HG03045 (cell line): ENCODE measurements around the gene MRPS34.
"Not testable (repeated sequence)": the region's sequence is repeated elsewhere in the genome, so short reads cannot be mapped to it uniquely, and the experiment has no call there.

Source experiments
- ATAC-seq: cut with Tn5 transposase; IDR thresholded peaks from one replicate; pipeline ENCODE4 v1.9.1; 2021; ENCODE audit warnings: mild to moderate bottlenecking, moderate library complexity; ENCODE audit not compliant: unreplicated experiment

Gene MRPS34

DNA sequence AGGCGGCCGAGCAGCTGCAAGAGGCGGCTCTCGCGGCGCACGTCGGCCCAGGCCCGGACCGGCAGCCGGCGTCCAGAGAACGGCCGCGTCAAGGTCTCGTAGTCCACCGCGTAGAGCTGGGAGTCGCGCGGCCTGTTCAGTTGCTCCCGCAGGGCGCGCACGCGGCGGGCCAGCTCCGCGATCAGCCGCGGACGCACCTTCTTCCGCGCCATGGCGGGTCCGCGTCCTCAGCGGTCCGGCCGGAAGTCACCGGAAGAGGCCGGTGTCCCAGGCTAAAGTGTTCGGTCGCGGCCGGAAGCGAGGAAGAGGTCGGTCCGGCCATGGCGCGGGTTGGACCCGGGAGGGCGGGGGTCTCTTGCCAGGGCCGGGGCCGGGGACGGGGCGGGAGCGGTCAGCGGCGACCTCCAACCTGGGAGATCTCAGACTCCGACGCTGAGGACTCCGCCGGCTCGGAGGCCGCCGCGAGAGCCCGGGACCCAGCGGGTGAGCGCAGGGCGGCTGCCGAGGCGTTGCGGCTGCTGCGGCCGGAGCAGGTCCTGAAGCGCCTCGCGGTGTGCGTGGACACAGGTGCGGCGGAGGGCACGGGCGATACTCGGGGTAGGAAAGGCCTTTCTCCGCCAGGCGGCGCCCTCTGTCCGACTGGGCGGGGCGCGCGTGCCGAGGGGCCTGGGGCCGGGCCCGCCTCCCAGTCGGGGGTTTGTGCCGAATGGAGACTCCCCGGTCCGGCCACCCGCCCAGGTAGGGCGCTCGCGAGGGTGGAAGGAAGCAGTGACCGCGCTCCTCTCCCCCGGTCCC, at the start of gene MRPS34:
Gene MRPS34, minus strand, starts transcription at position 227 of the 795 bp plus-strand sequence. Its CDS starts 15 bp downstream, at position 212.
- peak; percentile 34 for ATAC-seq

- no peak for ATAC-seq
These were observed 49.1 kb upstream of the MRPS34 start for GRCh38 chr16:1821861-1822611.

- no peak for ATAC-seq
These were observed 48.0 kb upstream of the MRPS34 start for GRCh38 chr16:1820946-1821290.

- no peak for ATAC-seq
These were observed 47.4 kb upstream of the MRPS34 start for GRCh38 chr16:1820096-1820945.

GRCh38 chr16:1819611-1820010, 46.7 kb upstream of the MRPS34 start:
- no peak for ATAC-seq

DNA sequence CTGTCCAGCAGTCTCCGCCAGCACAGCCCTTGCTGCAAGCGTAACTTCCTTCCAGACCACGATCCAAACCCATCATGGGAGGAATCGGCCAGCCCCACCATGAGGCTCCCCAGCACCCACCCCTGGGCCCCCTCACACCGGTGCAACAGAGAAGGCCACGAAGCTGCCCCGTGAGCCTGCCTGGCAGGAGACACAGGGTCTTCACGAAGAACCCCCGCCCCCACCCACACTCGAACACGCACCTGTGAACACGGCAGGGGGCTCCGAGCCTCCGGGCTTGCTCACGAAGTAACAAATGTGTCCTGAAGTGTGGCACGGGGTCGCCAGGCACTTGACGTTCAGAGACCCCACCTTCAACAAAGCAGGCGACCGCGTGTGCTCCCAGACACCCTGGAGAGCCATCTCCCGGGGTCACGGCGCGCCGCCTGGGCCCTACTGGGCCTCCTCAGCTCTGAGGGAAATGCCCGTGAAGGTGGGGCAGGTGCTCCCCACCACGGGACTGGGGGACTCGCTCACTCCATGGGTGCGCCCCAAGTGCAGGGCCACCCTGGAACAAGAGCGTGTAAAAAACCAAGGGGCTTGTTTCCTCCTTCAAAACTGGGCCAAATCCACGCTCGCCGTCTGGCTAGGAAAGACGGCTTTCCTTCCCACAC, 46.1 kb upstream of the MRPS34 start:
- ATAC-seq, result no peak

- ATAC-seq, result no peak
These were observed 45.4 kb upstream of the MRPS34 start for GRCh38 chr16:1818204-1818872.

DNA sequence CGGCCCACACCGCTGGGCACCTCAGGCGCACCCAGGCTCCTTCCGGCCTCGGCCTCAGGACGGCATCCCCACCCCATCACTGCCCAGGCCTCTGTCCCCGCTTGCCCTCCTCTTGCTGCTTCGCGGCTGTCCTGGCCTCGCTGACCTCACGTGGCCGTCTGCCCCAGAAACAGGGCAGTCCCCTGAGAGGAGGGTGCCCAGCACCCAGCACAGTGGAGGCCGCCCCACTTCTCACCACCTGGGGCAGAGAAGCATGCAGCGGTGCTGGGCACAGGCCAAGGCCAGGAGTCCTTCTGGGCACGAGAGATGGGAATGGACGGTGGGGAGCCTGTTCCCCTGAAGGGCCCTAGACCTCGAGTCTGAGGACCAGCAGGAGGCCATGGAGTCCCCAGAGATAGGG, 44.8 kb upstream of the MRPS34 start:
- ATAC-seq, result no peak

DNA sequence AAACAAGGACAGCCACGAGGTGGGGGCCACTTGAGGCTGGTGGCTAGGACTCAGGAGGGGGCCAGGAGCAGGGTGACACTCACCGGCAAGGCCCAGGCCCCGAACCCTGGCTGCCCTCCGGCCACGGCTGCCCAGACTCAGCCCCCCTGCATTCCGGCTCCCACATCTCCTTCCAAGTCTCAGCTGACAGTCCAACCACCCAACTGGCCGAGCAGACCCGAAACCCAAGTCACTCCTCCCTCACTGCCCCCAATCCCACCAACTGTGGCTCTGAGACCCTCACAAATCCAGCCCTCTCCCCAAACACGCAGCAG, 44.3 kb upstream of the MRPS34 start:
- no peak for ATAC-seq

DNA sequence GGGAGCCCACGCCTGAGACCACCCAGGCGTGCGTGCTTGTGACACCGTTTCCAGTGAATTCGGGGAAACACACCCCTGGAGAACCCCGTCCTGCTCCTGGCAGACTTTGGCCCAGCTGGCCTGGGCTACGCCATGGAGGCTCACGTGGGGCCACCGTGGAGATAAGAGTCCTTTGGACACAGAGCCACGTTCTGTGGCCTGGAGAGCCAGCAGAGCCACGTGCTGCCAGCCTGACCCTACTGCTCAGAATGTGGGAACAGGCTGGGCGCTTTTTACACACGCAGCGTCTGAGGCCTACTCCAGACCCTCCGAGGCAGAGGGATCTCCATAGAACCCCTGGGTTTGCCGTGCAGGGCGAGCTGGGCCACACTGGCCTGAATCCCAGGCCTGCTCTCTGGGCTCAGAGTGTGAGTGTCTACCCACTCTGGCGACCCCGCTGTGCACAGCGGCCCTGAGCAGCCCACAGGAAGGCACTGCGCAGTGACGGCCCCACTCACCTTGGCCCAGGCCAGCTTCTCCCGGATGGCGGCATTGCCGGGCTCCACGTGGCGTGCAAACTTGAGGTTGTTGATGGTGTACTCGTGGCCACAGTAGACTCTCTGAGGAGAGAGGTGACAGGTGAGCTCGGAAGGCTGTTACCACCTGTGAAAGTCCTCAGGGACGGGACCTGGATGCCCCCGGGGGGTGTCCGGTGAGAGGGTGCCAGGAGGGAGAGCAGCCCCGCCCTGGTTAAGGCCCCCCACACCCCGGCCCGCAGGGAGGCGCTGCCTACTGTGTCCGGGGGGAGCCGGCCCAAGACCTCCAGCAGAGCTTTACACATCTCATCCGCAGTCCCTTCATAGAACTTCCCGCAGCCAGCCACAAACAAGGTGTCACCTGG, 43.7 kb upstream of the MRPS34 start:
- no peak for ATAC-seq

GRCh38 chr16:1815461-1815860, 42.5 kb upstream of the MRPS34 start:
- no peak for ATAC-seq

DNA sequence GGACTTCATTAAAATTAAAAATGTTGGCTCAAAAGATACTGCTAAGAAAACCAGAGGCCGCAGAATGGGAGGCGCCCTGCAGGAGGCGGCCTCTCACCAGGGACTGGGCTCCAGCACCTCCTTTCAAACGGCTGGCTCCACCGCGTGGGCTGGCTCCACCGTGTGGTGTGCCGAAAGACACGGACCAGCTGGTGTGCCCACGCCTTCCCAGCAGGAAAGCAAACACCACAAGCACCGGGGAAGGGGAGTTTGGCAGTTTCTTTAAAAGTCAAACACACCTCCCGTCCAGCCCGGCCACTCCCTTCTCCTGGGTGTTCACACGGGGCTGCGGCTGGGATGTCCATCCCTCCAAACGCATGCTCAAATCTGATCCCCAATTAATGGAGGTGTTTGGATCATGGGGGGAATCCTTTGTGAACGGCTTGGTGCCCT, 39.8 kb upstream of the MRPS34 start:
- ATAC-seq, result no peak

DNA sequence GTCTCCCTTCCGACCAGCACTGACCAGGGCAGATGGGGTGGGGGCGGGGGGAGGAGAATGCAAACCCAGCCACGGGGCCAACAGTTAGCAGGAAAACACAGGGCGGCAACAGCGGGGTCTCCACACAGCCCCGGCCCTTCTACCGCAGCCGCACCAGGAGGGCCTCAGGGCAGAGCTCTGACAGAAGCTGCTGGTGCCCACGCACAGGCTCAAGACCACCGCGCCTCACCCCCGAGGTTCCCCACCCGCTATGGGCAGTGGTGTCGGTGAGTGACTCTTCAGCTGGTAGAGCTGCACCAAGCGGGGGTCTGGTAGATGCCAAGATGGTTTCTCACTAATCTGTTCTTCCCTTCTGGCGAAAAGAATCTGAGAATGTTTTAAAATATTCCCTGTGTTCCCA, 37.6 kb upstream of the MRPS34 start:
- no peak for ATAC-seq

- no peak for ATAC-seq
These were observed 37.2 kb upstream of the MRPS34 start for GRCh38 chr16:1810106-1810505.

DNA sequence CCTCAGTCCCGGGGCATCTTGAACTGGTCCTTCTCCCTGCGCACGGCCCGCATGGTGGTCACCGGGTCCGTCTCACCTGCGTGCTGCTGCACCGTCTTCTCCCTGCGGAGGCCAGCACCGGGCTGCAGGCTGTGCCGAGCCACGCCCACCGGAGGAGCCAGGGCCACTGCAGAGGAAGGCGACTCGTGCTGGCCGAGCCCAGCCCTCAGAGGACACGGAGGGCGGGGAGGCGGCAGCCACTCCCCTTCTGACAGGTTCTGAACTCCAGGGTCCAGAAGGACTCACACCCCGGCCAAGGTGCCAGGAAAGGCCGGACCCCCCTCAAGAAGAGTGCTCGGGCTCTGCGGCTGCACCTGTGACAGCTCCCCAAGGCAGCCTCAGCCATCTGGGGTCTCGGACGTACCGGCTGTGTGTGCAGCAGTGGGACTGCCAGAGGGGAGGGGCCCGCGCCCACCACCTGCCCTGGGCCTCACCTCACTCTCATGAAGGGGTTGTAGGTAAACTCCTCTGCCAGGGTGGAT, 36.4 kb upstream of the MRPS34 start:
- ATAC-seq, result no peak

GRCh38 chr16:1808691-1809090, 35.8 kb upstream of the MRPS34 start:
- ATAC-seq, result no peak

DNA sequence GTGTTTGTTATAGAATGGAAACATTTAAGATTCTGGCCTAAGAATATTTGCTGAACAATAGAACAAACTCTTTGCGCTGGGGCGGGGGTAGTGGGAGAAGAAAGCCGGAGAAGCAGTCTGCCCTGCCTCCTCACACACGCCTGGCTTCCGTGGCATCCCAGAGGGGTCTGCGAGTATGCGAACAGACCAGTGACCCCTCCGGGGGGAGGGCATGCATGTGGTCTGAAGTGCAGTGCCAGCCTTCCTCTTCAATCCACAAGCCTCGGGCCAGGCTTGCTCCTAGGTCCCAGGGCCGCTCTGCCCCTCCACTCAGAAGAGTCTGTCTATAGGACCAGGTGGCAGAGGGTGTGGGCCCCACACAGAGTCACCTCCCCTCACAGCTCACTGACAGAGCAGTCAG, 34.7 kb upstream of the MRPS34 start:
- no peak for ATAC-seq

GRCh38 chr16:1800701-1801100, 27.8 kb upstream of the MRPS34 start:
- ATAC-seq, result no peak

DNA sequence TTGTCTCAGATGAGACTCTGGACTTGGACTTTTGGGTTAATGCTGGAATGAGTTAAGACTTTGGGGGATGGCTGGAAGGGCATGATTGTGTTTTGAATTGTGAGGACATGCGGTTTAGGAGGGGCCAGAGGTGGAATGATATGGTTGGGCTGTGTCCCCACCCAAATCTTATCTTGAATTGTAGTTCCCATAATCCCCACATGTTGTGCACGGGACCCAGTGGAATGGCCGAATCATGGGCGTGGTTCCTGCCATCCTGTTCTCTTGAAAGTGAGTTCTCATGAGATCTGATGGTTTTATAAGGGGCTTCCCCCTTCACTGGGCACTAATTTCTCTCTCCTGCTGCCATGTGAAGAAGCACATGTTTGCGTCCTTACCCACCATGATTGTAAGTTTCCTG, 26.3 kb upstream of the MRPS34 start:
- not testable (repeated sequence) for ATAC-seq
